HG03575 (cell line): Measurements from ENCODE around the gene ADAP1.
"Not testable (repeated sequence)": the region's sequence is repeated elsewhere in the genome, so short reads cannot be mapped to it uniquely, and the experiment has no call there.

Experiments used
- ATAC-seq: cut with Tn5 transposase; IDR thresholded peaks from one replicate; pipeline ENCODE4 v1.9.1; 2021; ENCODE audit not compliant: unreplicated experiment, insufficient number of reproducible peaks, low FRiP score; ENCODE audit errors: extremely low read depth

ADAP1 gene

DNA sequence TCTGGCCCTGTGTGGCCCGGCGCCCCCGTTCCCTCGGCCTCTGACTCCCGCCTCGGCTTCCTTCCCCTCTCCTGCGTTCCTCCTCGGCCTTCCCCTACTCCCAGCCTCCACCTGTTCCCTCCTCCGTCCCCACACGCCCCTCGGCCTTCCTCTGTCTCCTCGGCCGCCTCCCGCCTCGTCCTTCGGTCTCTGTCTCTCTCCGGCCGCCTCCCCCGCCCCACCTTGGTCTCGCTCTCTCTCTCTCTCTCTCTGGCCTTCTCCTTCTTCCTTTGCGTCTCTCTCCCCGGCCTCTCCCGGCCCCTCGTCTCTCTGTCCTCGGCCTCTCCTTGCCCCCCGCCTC is 77.5 kb downstream of the ADAP1 start:
- no peak for ATAC-seq

DNA sequence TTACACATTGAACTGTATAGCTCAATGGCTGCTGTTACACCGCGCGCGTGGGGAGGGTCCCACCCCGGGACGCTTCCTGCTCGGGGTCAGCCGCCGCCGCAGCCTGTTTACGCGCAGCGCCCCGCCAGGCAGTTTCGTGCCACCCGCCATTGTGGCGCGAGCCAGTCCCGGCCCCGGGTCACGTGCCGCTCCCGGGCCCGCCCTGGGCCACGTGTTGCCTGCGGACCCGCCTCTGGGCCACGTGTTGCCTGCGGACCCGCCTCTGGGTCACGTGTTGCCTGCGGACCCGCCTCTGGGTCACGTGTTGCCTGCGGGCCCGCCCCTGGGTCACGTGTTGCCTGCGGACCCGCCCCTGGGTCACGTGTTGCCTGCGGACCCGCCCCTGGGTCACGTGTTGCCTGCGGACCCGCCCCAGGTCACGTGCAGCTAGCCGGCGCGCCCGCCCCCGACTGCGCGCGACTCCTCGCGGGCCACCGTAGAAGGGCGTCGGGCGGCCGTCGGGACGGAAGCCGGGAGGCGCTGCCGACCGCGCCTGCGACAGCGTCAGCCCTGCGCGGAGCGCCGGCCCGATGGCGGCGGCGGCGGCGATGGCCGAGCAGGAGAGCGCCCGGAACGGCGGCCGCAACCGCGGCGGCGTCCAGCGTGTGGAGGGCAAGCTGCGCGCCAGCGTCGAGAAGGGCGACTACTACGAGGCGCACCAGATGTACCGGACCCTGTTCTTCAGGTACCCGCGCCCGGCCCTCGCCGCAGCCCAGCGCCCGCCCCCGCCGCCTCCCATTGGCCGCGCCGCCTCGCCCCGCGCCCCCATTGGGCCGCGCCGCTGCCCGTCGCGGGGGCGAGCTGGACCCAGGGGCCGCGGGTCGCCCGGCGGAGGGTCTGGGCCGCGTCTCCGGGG is 78.2 kb downstream of the ADAP1 start, which contains the start of gene GET4:
Gene GET4 (plus strand): TSS at position 478 of the 895 bp plus-strand sequence. CDS start 92 bp downstream, at position 570.
- ATAC-seq: no peak

DNA sequence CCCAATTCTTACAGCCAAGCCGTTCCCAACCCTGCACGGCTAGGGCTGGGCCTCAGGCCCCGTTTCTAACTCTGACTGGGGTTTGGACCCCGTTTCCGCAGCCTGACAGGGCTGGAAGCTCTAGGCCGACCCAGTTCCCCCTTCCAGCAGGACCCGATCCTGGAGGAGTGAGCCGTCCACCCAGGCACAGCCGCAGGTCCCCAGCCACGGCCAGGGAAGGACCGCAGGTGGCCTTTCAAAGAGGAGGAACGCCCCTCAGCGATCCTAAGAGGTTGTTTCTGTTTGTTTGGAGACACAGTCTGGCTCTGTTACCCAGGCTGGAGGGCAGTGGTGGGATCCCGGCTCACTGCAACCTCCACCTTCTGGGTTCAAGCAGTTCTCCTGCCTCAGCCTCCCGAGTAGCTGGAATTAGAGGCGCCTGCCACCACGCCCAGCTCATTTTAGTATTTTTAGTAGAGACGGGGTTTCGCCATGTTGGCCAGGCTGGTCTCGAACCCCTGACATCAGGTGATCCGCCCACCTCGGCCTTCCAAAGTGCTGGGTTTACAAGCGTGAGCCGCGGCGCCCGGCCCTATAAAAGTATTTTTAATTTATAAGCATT is 78.9 kb downstream of the ADAP1 start:
- ATAC-seq: no peak

DNA sequence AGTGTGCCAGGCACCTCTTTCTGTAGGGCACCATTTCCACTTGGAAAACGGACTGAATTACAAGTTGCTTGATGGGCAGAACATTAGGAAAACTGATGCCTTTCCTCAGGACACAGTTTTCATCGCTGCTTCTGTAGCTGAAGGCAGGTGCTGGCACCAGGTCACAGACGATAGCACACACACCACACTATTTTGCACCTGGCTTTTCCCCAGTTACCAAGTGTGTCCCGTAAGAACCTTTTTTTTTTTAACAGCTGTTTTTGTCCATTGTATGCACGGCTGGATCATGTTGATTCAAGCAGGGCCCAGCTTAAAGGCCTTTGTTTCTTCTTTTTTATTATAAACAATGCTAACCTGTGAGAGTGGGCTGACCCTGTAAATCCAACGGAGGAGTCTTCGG is 79.4 kb downstream of the ADAP1 start:
- no peak for ATAC-seq

DNA sequence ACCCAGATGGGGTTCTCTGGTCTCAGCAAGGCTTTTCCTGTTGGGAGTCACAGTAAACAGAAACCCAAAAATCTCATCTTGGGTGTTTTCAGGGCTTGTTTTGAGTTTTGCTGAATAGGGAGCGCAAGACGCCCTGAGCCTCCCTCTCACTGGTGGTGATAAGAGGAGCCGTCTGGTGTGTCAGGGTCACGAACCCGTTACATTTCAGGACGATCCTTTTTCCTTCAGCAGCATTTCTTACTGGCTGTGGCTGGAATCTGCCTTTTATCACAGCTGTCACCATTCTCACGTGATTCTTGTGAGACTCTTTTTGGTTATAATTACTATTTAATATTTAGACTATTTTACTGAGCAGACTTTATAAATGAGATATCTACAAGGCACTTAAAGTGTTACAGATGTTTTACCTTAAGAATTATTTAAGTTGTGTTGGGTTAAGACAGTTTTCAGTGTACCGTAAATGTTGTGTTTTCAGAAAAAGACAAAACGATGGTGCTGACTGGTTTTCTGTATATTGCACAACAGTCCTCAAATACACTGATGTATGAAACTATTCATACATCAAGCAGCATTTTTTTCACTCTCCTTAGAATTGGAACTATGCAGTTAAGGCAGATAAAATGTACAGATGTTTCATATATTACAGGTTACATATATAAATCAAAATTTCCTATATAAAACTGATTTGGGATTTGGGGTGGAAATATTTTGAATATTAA is 80.3 kb downstream of the ADAP1 start:
- ATAC-seq: no peak

DNA sequence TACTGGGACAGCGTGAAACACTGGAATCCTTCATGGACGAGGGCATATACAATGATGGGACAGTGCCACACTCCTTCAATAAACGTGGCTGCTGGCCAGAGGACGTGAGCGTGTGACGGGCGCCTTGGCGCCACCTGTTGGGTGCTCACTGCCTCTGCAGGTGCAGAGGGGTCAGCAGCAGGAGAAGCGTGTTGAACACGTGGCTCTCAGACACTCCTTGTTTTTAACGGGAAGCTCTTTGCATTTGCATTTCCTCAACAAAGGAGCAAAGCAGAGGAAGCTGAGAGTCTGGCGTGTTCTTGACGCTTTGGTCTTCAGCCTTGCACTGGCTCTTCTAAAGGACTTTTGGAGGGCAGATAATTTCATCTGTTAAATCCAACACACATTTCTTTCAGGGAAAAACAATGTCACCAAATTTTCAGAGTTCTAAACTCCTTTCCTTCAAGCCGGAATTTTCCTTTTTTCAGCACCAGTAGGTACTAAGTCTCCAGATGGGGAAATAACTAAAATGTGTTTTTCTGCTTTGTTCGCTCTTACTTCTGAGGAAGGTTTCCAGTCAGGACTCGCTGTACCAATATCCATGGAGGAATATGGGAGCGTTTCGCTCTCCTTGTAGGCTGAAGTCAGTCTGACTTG is 81.0 kb downstream of the ADAP1 start:
- no peak for ATAC-seq

DNA sequence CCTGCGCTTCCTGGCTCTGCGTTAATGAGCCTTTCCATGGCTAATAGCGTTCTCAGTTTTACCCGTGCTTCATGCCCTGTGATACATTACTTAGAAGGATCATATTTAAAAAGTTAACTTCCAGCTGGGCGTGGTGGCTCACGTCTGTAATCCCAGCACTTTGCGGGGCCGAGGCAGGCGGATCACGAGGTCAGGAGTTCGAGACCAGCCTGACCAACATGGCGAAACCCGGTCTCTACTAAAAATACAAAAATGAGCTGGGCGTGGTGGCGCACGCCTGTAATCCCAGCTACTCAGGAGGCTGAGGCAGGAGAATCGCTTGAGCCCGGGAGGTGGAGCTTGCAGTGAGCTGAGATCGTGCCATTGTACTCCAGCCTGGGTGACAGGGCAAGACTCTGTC is 81.8 kb downstream of the ADAP1 start:
- ATAC-seq: not testable (repeated sequence)

DNA sequence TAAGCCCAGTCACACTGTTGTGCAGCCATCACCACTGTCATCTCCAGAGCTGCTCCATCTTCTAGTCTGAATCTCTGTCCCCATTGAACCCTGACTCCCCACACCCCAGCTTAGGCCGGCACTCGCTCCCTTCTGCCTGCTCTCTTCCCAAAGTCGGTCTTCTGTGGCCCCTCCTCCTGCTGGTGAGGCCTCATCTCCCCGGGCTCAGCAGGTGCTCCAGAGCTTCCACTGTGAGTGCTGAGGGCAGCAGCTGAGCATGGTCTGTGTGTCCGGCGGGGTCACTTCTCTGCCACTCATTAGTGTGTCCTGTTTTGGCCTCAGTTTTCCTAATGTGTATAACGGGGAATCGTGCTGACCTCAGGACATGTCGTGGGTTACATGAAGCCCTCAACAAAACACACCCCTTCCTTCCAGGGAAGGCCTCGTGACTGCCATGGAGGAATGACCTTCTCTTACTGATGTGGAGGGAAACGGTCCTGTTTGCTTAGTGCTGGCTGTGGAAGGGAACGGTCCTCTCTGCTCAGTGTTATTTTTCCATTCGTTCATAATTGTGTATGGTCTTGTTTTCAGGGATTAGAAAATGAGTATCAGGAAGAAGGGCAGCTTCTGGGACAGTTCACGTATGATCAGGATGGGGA is 82.5 kb downstream of the ADAP1 start:
- no peak for ATAC-seq

DNA sequence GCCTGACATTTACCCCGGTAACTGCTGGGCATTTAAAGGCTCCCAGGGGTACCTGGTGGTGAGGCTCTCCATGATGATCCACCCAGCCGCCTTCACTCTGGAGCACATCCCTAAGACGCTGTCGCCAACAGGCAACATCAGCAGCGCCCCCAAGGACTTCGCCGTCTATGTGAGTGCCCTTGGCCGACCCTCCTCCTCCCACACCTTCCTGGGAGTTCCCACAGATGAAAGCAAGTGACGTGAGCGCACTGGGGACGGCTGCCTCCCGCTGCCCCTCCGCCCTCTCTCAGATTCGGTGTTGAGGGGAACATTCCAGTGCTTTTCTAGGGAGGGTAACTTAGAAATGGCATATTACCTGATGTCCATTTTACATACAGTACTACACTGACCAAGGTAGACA is 85.1 kb downstream of the ADAP1 start:
- ATAC-seq: no peak

DNA sequence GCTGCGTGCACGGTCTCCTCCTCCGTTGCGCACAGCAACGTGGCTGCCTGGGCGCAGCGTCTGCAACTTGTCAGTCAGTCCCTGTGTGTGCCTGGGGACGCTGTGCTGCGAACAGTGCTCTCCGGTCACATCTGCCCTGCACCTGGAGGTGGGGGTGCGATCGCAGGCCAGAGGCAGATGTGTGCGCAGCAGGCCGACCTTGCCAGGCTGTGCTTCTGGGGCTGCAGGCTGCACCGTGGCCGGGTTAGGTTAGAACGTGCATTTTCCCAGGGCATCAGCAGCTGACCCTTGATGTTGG is 86.3 kb downstream of the ADAP1 start:
- ATAC-seq: no peak

DNA sequence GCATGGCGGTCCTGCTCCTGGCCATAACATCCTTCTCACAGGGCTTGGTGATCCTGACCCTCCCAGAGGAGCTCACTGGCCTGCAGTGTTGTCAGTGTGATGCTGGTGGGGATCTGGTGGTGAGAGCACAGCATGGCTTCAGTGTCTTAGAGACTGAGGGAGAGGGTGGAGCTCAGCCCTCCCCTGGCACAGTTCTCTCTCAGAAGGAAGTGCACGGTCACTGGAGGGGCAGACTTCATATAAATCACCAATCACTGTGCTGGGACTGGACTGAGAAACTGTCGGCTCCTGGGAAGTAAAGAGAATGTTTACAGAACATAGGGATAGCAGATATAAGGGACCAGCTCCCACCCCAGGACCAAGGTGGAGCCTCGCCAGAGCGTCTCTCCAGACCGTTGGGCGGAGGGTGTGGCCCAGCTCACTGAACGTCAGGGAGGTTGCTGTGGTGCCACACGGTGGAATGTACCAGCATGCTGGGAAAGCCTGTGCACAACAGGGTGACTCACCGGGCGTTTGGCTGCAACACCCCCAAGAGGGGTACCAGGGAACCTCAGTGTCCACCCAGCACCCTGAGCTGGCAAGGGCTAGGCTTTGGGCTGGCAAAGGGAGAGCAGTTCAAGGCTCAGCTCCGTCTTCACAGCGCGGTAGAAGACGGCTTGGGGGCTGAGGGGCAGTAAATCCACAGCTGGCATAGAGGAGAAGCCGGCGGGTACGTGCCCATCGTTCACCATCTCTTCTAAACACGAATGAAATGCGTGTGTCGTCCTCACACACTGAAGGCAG is 86.9 kb downstream of the ADAP1 start:
- no peak for ATAC-seq

DNA sequence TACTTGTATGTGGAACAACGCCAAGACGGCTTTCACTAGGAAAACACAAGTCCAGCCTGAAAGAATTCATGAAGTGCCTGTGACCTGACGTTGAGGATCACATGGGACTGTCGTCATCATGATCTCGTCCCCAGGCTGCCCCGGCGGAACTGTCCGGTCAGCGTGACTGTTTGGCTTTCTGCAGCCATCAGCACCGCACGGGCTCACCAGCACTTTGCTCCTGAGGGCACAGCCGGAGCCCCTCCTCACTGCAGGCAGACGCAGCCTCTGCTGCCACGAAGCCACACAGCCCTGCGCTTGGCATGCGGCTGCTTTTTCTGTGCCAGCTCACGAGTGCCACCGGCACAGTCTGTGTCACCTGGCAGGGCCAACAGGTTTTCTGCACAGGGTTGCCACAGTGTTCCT is 87.5 kb downstream of the ADAP1 start:
- ATAC-seq: no peak

DNA sequence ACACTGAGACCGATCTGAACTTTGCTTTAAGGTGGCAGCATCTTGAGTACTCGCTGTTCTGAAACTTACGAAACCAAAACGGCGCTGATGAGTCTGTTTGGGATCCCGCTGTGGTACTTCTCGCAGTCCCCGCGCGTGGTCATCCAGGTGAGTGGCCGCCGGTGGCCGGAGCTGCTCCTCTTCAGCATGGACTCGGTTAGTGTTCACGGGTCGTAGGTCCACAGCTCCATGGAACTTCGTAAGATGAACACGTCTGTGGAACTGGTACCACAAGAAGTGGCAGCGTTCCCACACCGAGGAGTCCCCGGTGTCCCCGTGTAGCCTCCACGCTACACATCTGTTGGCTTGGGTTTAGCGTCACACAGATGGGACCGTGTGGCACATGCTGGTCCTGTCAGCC is 88.6 kb downstream of the ADAP1 start:
- no peak for ATAC-seq

DNA sequence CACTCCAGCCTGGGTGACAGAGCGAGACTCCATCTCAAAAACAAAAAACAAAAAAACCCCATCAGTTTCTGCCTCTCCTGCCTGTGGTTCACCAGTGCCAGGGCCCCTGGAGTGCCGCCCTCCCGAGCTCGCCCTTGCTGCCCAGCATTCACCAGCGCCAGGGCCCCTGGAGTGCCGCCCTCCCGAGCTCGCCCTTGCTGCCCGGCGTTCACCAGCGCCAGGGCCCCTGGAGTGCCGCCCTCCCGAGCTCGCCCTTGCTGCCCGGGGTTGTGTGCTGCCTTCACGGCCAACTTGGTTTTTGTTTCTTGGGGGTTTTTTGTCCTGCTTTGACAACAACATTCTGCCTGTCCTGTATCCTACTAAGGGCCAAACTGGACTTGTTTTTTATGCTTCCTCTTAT is 91.4 kb downstream of the ADAP1 start:
- ATAC-seq: no peak

DNA sequence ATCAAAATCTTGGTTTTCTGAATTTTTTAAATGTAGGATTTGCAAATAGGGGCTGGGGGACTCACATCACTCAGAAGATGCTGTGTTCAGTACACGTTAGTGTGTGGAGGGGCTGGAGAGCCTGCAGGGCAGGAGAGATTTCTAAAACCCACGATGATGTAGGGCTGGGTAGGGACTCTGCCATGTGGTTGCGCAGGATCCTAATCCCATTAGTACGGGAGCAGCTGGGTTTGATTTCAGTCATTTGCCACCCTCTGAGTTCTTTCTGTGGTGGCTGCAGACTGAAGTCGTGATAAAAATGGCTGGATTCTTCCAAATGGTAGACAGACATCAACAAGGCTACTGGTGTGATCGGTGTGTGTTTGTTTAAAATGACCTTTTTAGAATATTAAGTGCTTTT is 92.3 kb downstream of the ADAP1 start:
- no peak for ATAC-seq

DNA sequence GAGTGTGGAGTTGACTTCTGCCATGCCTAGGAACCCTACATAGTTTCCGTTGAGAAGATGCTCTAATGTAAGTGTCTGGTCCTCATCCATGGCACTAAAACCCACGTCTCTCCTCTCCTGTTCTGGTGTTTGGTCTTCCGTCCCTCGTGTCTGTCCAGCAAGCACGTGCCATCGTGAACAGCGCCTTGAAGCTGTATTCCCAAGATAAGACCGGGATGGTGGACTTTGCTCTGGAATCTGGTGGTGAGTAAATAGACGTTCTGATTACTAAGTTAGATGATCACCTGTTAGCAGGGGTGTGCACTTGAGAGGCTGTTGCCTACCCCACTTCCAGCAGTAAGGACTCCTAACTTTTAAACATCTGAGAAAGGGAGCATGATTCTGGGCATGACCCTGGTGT is 93.3 kb downstream of the ADAP1 start:
- ATAC-seq: no peak

DNA sequence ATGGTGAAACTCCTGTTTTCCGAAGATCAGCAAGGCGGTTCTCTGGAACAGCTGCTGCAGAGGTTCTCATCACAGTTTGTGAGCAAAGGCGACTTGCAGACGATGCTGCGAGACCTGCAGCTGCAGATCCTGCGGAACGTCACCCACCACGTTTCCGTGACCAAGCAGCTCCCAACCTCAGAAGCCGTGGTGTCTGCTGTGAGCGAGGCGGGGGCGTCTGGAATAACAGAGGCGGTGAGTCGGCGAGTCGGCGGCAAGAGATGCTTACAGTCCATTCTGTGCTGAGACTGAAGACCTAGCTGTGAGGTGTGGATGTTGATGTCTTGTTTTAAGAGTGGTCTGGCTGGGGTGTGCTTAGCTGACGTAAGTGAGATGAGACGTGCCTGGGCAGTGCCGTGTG is 94.3 kb downstream of the ADAP1 start:
- no peak for ATAC-seq

DNA sequence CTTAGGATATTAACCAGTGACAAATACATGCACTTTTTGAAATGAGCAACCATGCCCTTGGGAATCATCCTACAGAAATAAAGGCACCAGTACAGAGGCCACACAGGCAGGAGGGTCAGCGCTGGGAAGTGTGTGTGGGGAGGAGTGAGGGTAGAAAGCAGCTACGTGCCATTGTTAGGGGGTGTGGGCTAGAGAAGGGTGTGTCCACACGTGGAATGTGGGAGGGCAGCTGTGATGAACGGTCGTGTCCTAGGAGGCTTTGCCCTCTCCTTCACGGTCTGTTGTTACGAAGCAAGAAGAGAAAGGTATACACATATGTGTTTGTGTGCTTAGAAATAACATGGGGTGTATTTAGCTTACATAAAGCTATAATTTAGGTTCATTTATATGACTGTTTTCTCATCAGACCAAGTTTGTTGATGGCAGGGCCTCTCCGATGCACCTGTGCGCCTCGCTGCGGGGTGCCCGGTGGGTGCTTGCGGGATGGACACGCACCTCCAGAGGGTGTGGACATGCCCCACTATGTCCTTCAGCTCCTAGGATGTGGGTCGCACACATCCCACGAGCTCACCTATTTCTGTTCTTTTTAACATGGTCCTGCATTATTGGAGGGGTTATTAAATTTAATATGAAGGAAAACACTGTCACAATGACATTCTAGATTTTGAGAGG is 95.0 kb downstream of the ADAP1 start:
- no peak for ATAC-seq
